GM18909 (cell line): Measurements from ENCODE around the gene SGCG.
"Not testable (repeated sequence)": the region's sequence is repeated elsewhere in the genome, so short reads cannot be mapped to it uniquely, and the experiment has no call there.

Experiments used
- ATAC-seq: cut with Tn5 transposase; IDR thresholded peaks from one replicate; pipeline ENCODE4 v1.9.1; 2021; ENCODE audit warnings: mild to moderate bottlenecking; ENCODE audit not compliant: unreplicated experiment, poor library complexity

Gene SGCG

GRCh38 chr13:23203516-23203915, 22.7 kb downstream of the SGCG start:
- no peak for ATAC-seq

- no peak for ATAC-seq
These were observed 25.0 kb downstream of the SGCG start for GRCh38 chr13:23205807-23206206.

GRCh38 chr13:23212671-23213070, 31.9 kb downstream of the SGCG start:
- ATAC-seq = no peak

GRCh38 chr13:23231241-23231640, 50.5 kb downstream of the SGCG start:
- no peak for ATAC-seq

- no peak for ATAC-seq
These were observed 55.2 kb downstream of the SGCG start for GRCh38 chr13:23235994-23236393.

GRCh38 chr13:23243066-23243465, 62.3 kb downstream of the SGCG start:
- ATAC-seq = no peak

GRCh38 chr13:23248410-23248809, 67.6 kb downstream of the SGCG start:
- ATAC-seq = not testable (repeated sequence)

- no peak for ATAC-seq
These were observed 73.7 kb downstream of the SGCG start for GRCh38 chr13:23254506-23254905.

- ATAC-seq = no peak
These were observed 86.8 kb downstream of the SGCG start for GRCh38 chr13:23267571-23267970.

GRCh38 chr13:23268441-23268840, 87.7 kb downstream of the SGCG start:
- ATAC-seq = peak; percentile 94

GRCh38 chr13:23271331-23271730, 90.6 kb downstream of the SGCG start:
- ATAC-seq = no peak

GRCh38 chr13:23273498-23273897, 92.7 kb downstream of the SGCG start:
- no peak for ATAC-seq

GRCh38 chr13:23279321-23279720, 98.5 kb downstream of the SGCG start:
- no peak for ATAC-seq

- no peak for ATAC-seq
These were observed 107.8 kb downstream of the SGCG start for GRCh38 chr13:23288564-23288963.

GRCh38 chr13:23288995-23289394, 108.2 kb downstream of the SGCG start:
- no peak for ATAC-seq

GRCh38 chr13:23289917-23290357, 109.2 kb downstream of the SGCG start:
- no peak for ATAC-seq

GRCh38 chr13:23292586-23292985, 111.8 kb downstream of the SGCG start:
- no peak for ATAC-seq

- ATAC-seq = not testable (repeated sequence)
These were observed 134.1 kb downstream of the SGCG start for GRCh38 chr13:23314837-23315236.

GRCh38 chr13:23319883-23320224, 139.1 kb downstream of the SGCG start:
- no peak for ATAC-seq

- ATAC-seq = peak; percentile 31
These were observed 140.3 kb downstream of the SGCG start for GRCh38 chr13:23320926-23321534.

- peak; percentile 87 for ATAC-seq
These were observed 140.9 kb downstream of the SGCG start for GRCh38 chr13:23321535-23322241.
